HG03457 (cell line): ENCODE data around the gene JAK1.

Source experiments
- ATAC-seq: cut with Tn5 transposase; IDR thresholded peaks from one replicate; pipeline ENCODE4 v1.9.1; 2021; ENCODE audit warnings: moderate number of reproducible peaks; ENCODE audit not compliant: unreplicated experiment

Gene JAK1

DNA sequence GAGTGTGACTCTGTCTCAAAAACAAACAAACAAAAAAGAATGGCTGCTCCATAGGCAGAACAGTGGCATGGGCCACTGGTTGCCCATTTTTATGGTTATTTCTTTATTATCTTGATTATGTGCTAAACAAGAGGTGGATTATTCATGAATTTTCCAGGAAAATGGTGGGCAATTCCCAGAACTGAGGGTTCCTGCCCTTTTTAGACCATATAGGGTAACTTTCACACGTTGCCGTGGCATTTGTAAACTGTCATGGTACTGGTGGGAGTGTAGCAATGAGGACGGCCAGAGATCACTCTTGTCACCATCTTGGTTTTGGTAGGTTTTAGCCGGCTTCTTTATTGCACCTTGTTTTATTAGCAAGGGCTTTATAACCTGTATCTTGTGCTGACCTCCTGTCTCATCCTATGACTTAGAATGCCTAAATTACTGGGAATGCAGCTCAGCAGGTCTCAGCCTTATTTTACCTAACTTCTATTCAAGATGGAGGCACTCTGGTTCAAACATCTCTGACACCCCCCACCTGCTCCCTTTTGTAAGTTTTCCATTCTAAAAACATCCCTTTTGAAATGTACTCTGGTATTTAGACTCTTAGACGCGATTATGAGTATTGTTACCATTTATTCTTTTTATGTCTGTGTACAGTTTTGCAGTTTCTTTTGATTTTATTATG is 164.4 kb downstream of the JAK1 start:
- no peak for ATAC-seq

GRCh38 chr1:64798872-64799271 is 167.5 kb downstream of the JAK1 start:
- no peak for ATAC-seq

GRCh38 chr1:64790832-64791487 is 175.4 kb downstream of the JAK1 start:
- no peak for ATAC-seq
